B cell (primary cell): Measurements from ENCODE around the gene FRMPD4. TPM values are rescaled to one million over a fixed set of nuclear protein-coding genes. Genes with fewer than 3 reads are reported as not detected.

ENCODE experiments used
- ATAC-seq: fragments of 200-7000 bp; cut with Tn5 transposase; one replicate; pipeline ENCODE4 v1.10.0; 2021; ENCODE audit warnings: low read depth, mild to moderate bottlenecking, moderate number of reproducible peaks, moderate library complexity
- CTCF ChIA-PET: fragments of 350-600 bp; sonication (Branson Sonifier 250); formaldehyde crosslinking; loops from one replicate; lab custom pipeline; 2021; ENCODE audit warnings: antibody characterized with exemption, inconsistent platforms; lab: Charles Lee
- POLR2A ChIA-PET: fragments of 350-600 bp; sonication (Branson Sonifier 250); formaldehyde crosslinking; loops from one replicate; lab custom pipeline; 2021; ENCODE audit warnings: antibody characterized with exemption; lab: Charles Lee
- DNase-seq: peaks from one replicate; pipeline ENCODE4 v3.0.0; 2013
- H2AFZ ChIP-seq: 2 replicates; pipeline ENCODE4 v1.6.1; 2012; ENCODE audit warnings: mild to moderate bottlenecking, low read depth, low read length; ENCODE audit not compliant: insufficient read depth, poor library complexity, severe bottlenecking
- H3K27ac ChIP-seq, 2 donors: 1 replicate in 1 of 2; 2 replicates in 1 of 2; pipeline ENCODE4 v1.5.1; 2012 to 2013; ENCODE audit warnings: low read length in 2 of 2, mild to moderate bottlenecking in 2 of 2, moderate library complexity in 1 of 2
- H3K27me3 ChIP-seq, 4 experiments: fragments of 200-600 bp in 1 of 4; sonication (generic) in 1 of 4; replicated peaks in 1 of 4; 1 replicate in 2 of 4; 2 replicates in 2 of 4; pipeline versions ENCODE4 v1.6.1 to v1.7.0; 2013 to 2016; ENCODE audit warnings: low read length in 3 of 4, mild to moderate bottlenecking in 2 of 4, mixed read lengths in 1 of 4, moderate library complexity in 1 of 4; ENCODE audit not compliant: insufficient read depth in 4 of 4, control insufficient read depth in 3 of 4; ENCODE audit errors: control extremely low read depth in 1 of 4
- H3K36me3 ChIP-seq, 2 experiments: replicated peaks in 1 of 2; 1 replicate in 1 of 2; 2 replicates in 1 of 2; pipeline versions ENCODE4 v1.6.1 to v1.7.1; 2013; ENCODE audit warnings: low read length in 1 of 2; ENCODE audit not compliant: insufficient read depth in 2 of 2, control insufficient read depth in 1 of 2; ENCODE audit errors: control extremely low read depth in 1 of 2, extremely low read depth in 1 of 2
- H3K4me1 ChIP-seq, 2 donors: fragments of 200-600 bp in 1 of 2; sonication (generic) in 1 of 2; 1 replicate in 1 of 2; 2 replicates in 1 of 2; pipeline versions ENCODE4 v1.5.1 to v1.6.1; 2013 to 2017; ENCODE audit warnings: low read length in 2 of 2; ENCODE audit not compliant: control insufficient read depth in 2 of 2, insufficient read depth in 2 of 2
- H3K4me2 ChIP-seq: replicated peaks from 2 replicates; pipeline ENCODE3; 2012; ENCODE audit warnings: mild to moderate bottlenecking, low read depth, low read length; ENCODE audit not compliant: poor library complexity, severe bottlenecking
- H3K4me3 ChIP-seq, 5 experiments: fragments of 200-600 bp in 1 of 5; sonication (generic) in 1 of 5; 1 replicate in 3 of 5; 2 replicates in 2 of 5; pipeline versions ENCODE4 v1.5.1 to v1.7.0; 2011 to 2016; ENCODE audit warnings: low read length in 4 of 5, mild to moderate bottlenecking in 4 of 5, low read depth in 2 of 5, control low read depth in 1 of 5, moderate library complexity in 1 of 5; ENCODE audit not compliant: insufficient read depth in 1 of 5; ENCODE audit errors: control extremely low read depth in 1 of 5, extremely low read depth in 1 of 5
- H3K79me2 ChIP-seq: fragments of 200-600 bp; sonication (generic); one replicate; pipeline ENCODE4 v1.6.0; 2016; ENCODE audit warnings: low read length; ENCODE audit not compliant: control insufficient read depth, insufficient read depth
- H3K9ac ChIP-seq: fragments of 200-600 bp; sonication (generic); 2 replicates; pipeline ENCODE4 v1.6.1; 2017; ENCODE audit warnings: mild to moderate bottlenecking, low read length, moderate library complexity
- H3K9me3 ChIP-seq, 3 donors: one replicate each; pipeline versions ENCODE4 v1.6.1 to v1.7.1; 2013; ENCODE audit warnings: low read length in 2 of 3; ENCODE audit not compliant: control insufficient read depth in 2 of 3, insufficient read depth in 1 of 3; ENCODE audit errors: control extremely low read depth in 1 of 3
- H4K20me1 ChIP-seq: 2 replicates; pipeline ENCODE4 v1.6.0; 2012; ENCODE audit warnings: mild to moderate bottlenecking, low read length; ENCODE audit not compliant: insufficient read depth, control insufficient read depth, poor library complexity, severe bottlenecking
- H3K27ac Mint-ChIP-seq: one replicate; pipeline ENCODE4 v1.8.0; 2021; ENCODE audit warnings: mixed read lengths
- H3K27me3 Mint-ChIP-seq: one replicate; pipeline ENCODE4 v1.8.0; 2021; ENCODE audit warnings: mixed read lengths
- H3K4me1 Mint-ChIP-seq: one replicate; pipeline ENCODE4 v1.8.0; 2021; ENCODE audit warnings: mixed read lengths
- H3K4me3 Mint-ChIP-seq: one replicate; pipeline ENCODE4 v1.8.0; 2021; ENCODE audit warnings: mixed read lengths
- H3K9me3 Mint-ChIP-seq: one replicate; pipeline ENCODE4 v1.8.0; 2022; ENCODE audit warnings: mixed read lengths; ENCODE audit not compliant: insufficient read depth
- CTCF ChIP-seq: fragments of 200-600 bp; IDR thresholded peaks from one replicate; pipeline ENCODE4 v1.8.0; 2022; ENCODE audit warnings: antibody characterized with exemption, mild to moderate bottlenecking
- EZH2 ChIP-seq: IDR thresholded peaks from 2 replicates; pipeline ENCODE4 v1.6.1; 2012; ENCODE audit warnings: borderline replicate concordance, low read depth, mild to moderate bottlenecking, moderate library complexity, low read length; ENCODE audit not compliant: insufficient read depth, poor library complexity, severe bottlenecking
- WGBS: methylation state at CpG from one replicate; pipeline ENCODE4 v1.1.5; 2013; ENCODE audit warnings: missing lambda C conversion rate; ENCODE audit not compliant: insufficient coverage; 5-methylcytosine and 5-hydroxymethylcytosine counted together
- intact Hi-C: fragments of 100-400 bp; cut with micrococcal nuclease; formaldehyde crosslinking; loops from one replicate; pipeline ENCODE4 v1.10.0; 2022
- polyA plus RNA-seq: library from polyadenylated mRNA; depleted of rRNA; stranded (reverse); fragments of >200 nt; gene quantifications from 2 replicates; pipeline ENCODE4 v1.2.3, GENCODE V29; 2012
- total RNA-seq, 2 donors: library from RNA; stranded (reverse); fragments of 120-200 nt in 1 of 2; gene quantifications; 1 replicate in 1 of 2; 2 replicates in 1 of 2; pipeline versions ENCODE4 v1.2.3 to v1.2.4, GENCODE V29; 2013 to 2022

Gene FRMPD4
- total and polyA plus RNA-seq, 2 donors (not counting 1 experiment from before 2014, with no cell fraction given) = not detected

- ChIA-PET POLR2A (no interaction called here), CTCF (no interaction called here)
- H2AFZ ChIP-seq = no peak overlapping the region
- WGBS = no CpG with 5 or more reads among the region's 1 CpG
- Mint-ChIP-seq H3K27me3 (peaks cover 3% of the 10 kb centered on the region), H3K4me3 (no peak overlapping the region), H3K9me3 (no peaks in the 10 kb centered on the region), H3K4me1 (peaks cover 6% of the 10 kb centered on the region), H3K27ac (no peak overlapping the region)
- H4K20me1 ChIP-seq = no peaks in the 10 kb centered on the region
- no peaks in the 10 kb centered on the region for H3K36me3 ChIP-seq
- H3K9me3 ChIP-seq = no peaks in the 10 kb centered on the region
- no peaks in the 10 kb centered on the region for H3K4me1 ChIP-seq
- no peak overlapping the region for H3K27ac ChIP-seq
- no peak overlapping the region for H3K4me3 ChIP-seq
- intact Hi-C loops = no loop called here
- H3K9ac ChIP-seq = no peak overlapping the region
- no peak for TF ChIP-seq CTCF
- no peak for TF ChIP-seq EZH2
- H3K79me2 ChIP-seq = no peaks in the 10 kb centered on the region
- no peak for ATAC-seq
- no peaks in the 10 kb centered on the region for H3K27me3 ChIP-seq
- no peak overlapping the region for H3K4me2 ChIP-seq
- DNase-seq = no peak
Observed at GRCh38 chrX:12657433-12657832, 519.2 kb downstream of the FRMPD4 start.

GRCh38 chrX:12657881-12658280 lies 519.6 kb downstream of the FRMPD4 start:
- no CpG with 5 or more reads among the region's 1 CpG for WGBS
- ATAC-seq (no peak), DNase-seq (no peak)
- H3K4me3 Mint-ChIP-seq = no peak overlapping the region
- H3K9me3 Mint-ChIP-seq = no peaks in the 10 kb centered on the region
- H3K4me1 ChIP-seq = no peaks in the 10 kb centered on the region
- no peaks in the 10 kb centered on the region for H3K79me2 ChIP-seq
- H3K4me2 ChIP-seq = no peak overlapping the region
- no peaks in the 10 kb centered on the region for H3K9me3 ChIP-seq
- intact Hi-C loops = no loop called here
- H4K20me1 ChIP-seq = no peaks in the 10 kb centered on the region
- TF ChIP-seq CTCF = no peak
- no peaks in the 10 kb centered on the region for H3K27me3 ChIP-seq
- peaks cover 6% of the 10 kb centered on the region for H3K4me1 Mint-ChIP-seq
- POLR2A ChIA-PET = no interaction called here
- no peak overlapping the region for H3K27ac Mint-ChIP-seq
- no peak overlapping the region for H3K9ac ChIP-seq
- no peak overlapping the region for H3K4me3 ChIP-seq
- no peak overlapping the region for H3K27ac ChIP-seq
- H3K27me3 Mint-ChIP-seq = peaks cover 3% of the 10 kb centered on the region
- H3K36me3 ChIP-seq = no peaks in the 10 kb centered on the region
- CTCF ChIA-PET = no interaction called here
- no peak overlapping the region for H2AFZ ChIP-seq
